Small intestine (tissue), 7 donors: ENCODE measurements around the gene GNPTG. TPM values are rescaled to one million over a fixed set of nuclear protein-coding genes. Genes with fewer than 3 reads are reported as not detected.

Experiments
- DNase-seq, 2 donors: peaks; one replicate each; pipeline versions ENCODE4 v3.0.0 to v3.0.0-alpha.2; 2013
- FAIRE-seq: peaks from 2 replicates; lab custom pipeline; 2012; peaks lifted over from hg19 to GRCh38; lab: Jason Lieb, UNC
- H3K27ac ChIP-seq, 3 donors: one replicate each; pipeline ENCODE4 v1.5.1; 2013; ENCODE audit warnings: low read length in 2 of 3, mild to moderate bottlenecking in 2 of 3, control low read depth in 1 of 3, inconsistent platforms in 1 of 3, low read depth in 1 of 3, moderate library complexity in 1 of 3
- H3K27me3 ChIP-seq, 3 donors: one replicate each; pipeline ENCODE4 v1.6.1; 2013; ENCODE audit warnings: low read length in 3 of 3, inconsistent platforms in 1 of 3; ENCODE audit not compliant: control insufficient read depth in 3 of 3, insufficient read depth in 3 of 3
- H3K36me3 ChIP-seq, 3 donors: one replicate each; pipeline ENCODE4 v1.6.1; 2013; ENCODE audit warnings: low read length in 3 of 3, inconsistent platforms in 1 of 3, low read depth in 1 of 3, mild to moderate bottlenecking in 1 of 3, moderate library complexity in 1 of 3; ENCODE audit not compliant: control insufficient read depth in 3 of 3, insufficient read depth in 2 of 3
- H3K4me1 ChIP-seq, 3 donors: one replicate each; pipeline ENCODE4 v1.6.1; 2013; ENCODE audit warnings: low read length in 2 of 3, inconsistent platforms in 1 of 3, low read depth in 1 of 3, mild to moderate bottlenecking in 1 of 3, moderate library complexity in 1 of 3; ENCODE audit not compliant: control insufficient read depth in 3 of 3, insufficient read depth in 2 of 3
- H3K4me3 ChIP-seq, 3 donors: one replicate each; pipeline ENCODE4 v1.5.1; 2013; ENCODE audit warnings: low read length in 3 of 3, control low read depth in 1 of 3, inconsistent platforms in 1 of 3, low read depth in 1 of 3, mild to moderate bottlenecking in 1 of 3, moderate library complexity in 1 of 3
- H3K9me3 ChIP-seq, 2 donors: one replicate each; pipeline ENCODE4 v1.6.1; 2013; ENCODE audit warnings: low read depth in 1 of 2, low read length in 1 of 2; ENCODE audit not compliant: control insufficient read depth in 2 of 2, insufficient read depth in 1 of 2
- WGBS, 3 donors: extraction: QIAGEN DNeasy Blood & Tissue Kit; methylation state at CpG; one replicate each; pipeline ENCODE4 v1.1.7; 2013; 5-methylcytosine and 5-hydroxymethylcytosine counted together
- polyA plus RNA-seq, 4 donors: library from polyadenylated mRNA; stranded (reverse) in 3 of 4; unstranded in 1 of 4; fragments of 200-250 nt in 3 of 4; fragments of 120-200 nt in 1 of 4; gene quantifications; one replicate each; pipeline versions ENCODE4 v1.2.1 to v1.2.3, GENCODE V29; 2013
- donor health status: healthy with polysubstance abuse.
- donor health status: control.
- donor health status: control.
- donor health status: Bipolar disorder and iron deficiency.
- donor health status: healthy.

The GNPTG gene
- polyA plus RNA-seq, 4 donors, result 34.3 to 84.7 (median 43.9) TPM

DNA sequence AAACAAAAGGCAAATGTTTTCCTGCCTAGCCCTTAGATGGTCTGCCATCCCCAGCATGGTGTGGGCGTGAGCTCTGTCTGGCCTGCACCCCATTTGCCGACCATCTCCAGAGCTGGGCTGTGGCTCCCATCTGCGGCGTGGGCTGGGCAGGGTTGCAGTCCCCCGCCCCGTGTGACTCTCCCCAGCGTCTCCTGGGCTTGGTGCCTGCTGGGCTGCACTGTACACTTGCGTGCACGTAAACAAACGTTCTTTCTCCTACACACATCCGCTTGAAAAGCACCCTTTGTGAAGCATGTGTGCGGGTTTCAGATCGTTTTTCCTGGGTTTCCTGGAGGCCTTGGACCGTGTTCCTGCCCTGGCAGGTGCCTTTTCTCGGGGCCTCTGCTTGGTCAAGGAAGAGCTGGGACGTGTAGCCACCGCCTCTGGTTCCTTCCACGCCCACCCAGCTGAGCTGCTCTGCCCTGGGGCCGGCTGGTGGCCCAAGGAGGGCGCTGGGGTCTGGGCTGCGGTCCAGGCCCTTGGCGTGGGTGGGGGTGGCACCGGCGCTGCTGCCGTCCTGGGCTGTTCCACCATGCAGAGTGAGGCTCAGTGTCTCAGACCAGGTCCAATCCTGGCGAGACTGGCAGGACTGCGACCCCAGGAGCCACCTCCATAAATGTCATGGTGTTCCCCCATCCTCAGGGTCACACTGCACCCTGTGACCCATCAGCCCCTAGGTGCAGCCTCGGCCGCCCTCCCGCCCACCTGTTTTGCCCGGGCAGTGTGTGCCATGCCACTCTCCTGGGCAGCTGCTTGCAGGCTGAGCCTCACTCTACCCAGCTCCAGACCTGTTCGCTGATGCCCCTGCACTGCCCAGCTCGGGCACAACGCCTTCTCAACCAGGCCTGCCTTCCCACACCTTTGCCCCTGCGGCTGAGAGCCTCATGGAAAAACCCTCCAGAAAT, 28.2 kb upstream of the GNPTG start:
- H3K27ac ChIP-seq, result no peak overlapping the region
- H3K4me1 ChIP-seq, result no peaks in the 10 kb centered on the region
- H3K4me3 ChIP-seq, result no peak overlapping the region
- H3K27me3 ChIP-seq, result no peaks in the 10 kb centered on the region
- WGBS, 3 donors, result 86 to 87% (median 87%) methylated on average over 34 to 35 of the region's 35 CpGs
- peaks cover 9 to 84% (median 11%) of the 10 kb centered on the region in 3 donors for H3K36me3 ChIP-seq
- no peaks in the 10 kb centered on the region for H3K9me3 ChIP-seq
- DNase-seq (no peak), FAIRE-seq (no peak)

- no peak for FAIRE-seq
- Histone ChIP-seq H3K36me3 (peaks cover 5 to 76% (median 11%) of the 10 kb centered on the region in 3 donors), H3K27ac (no peak overlapping the region), H3K9me3 (no peaks in the 10 kb centered on the region), H3K4me3 (no peak overlapping the region), H3K4me1 (no peaks in the 10 kb centered on the region), H3K27me3 (no peaks in the 10 kb centered on the region)
- no peak for DNase-seq
- 85 to 89% (median 85%) methylated on average over 21 to 22 of the region's 22 CpGs for WGBS, 3 donors
Observed at GRCh38 chr16:1324286-1324826, 27.4 kb upstream of the GNPTG start.

DNA sequence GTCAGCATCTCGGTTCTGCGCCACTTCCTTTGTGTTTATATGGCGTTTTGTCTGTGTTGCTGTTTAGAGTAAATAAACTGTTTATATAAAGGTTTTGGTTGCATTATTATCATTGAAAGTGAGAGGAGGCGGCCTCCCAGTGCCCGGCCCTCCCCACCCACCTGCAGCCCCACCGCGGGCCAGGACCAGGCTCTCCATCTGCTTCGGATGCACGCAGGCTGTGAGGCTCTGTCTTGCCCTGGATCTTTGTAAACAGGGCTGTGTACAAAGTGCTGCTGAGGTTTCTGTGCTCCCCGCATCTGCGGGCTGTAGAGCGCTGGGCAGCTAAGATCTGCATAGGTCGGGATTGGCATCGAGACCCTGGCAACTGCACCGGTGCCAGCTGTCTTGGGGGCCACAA, 26.5 kb upstream of the GNPTG start:
- H3K9me3 ChIP-seq, result peaks cover 0 to 5% of the 10 kb centered on the region in 2 donors
- H3K4me3 ChIP-seq, result no peak overlapping the region
- no peaks in the 10 kb centered on the region for H3K4me1 ChIP-seq
- H3K27ac ChIP-seq, result no peak overlapping the region
- FAIRE-seq (no peak), DNase-seq (no peak)
- H3K36me3 ChIP-seq, result peaks cover 0 to 67% (median 11%) of the 10 kb centered on the region in 3 donors
- WGBS, 3 donors, result 84 to 90% (median 85%) methylated on average over 15 of the region's 15 CpGs
- no peaks in the 10 kb centered on the region for H3K27me3 ChIP-seq

GRCh38 chr16:1325673-1326371, 25.9 kb upstream of the GNPTG start:
- Histone ChIP-seq H3K4me1 (no peaks in the 10 kb centered on the region), H3K9me3 (peaks cover 3 to 9% of the 10 kb centered on the region in 2 donors), H3K27me3 (peaks cover 0 to 4% (median 0%) of the 10 kb centered on the region in 3 donors), H3K36me3 (peaks cover 0 to 61% (median 8%) of the 10 kb centered on the region in 3 donors), H3K4me3 (no peak overlapping the region), H3K27ac (no peak overlapping the region)
- FAIRE-seq (no peak), DNase-seq (no peak)
- 63 to 71% (median 67%) methylated on average over 19 to 20 of the region's 20 CpGs for WGBS, 3 donors

DNA sequence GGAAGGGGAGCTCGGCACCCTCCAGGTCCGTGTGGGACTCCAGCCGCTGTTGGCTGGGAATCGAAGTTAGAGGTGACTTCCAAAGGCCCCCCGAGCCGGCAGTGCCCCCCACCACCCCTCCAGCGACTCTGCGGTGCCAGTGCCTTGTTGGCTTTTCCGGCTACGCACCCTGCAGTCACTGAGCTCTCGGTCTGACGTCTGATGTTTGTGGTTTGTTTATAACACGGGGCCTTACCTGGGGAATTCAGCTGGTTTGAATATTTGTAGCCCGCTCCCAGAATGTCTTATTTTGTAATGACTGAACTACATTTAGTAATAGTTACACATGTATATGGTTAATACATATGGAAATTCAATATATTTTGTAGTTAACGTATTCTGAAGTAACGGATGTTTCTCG, 25.3 kb upstream of the GNPTG start:
- no peak overlapping the region for H3K27ac ChIP-seq
- peaks cover 0 to 10% (median 0%) of the 10 kb centered on the region in 3 donors for H3K27me3 ChIP-seq
- H3K4me3 ChIP-seq, result no peak overlapping the region
- no peak for FAIRE-seq
- H3K9me3 ChIP-seq, result peaks cover 3 to 9% of the 10 kb centered on the region in 2 donors
- peaks cover 0 to 56% (median 8%) of the 10 kb centered on the region in 3 donors for H3K36me3 ChIP-seq
- H3K4me1 ChIP-seq, result peaks cover 0 to under 1% (median 0%) of the 10 kb centered on the region in 3 donors
- no peak for DNase-seq
- WGBS, 3 donors, result 68 to 79% (median 76%) methylated on average over 17 of the region's 17 CpGs

DNA sequence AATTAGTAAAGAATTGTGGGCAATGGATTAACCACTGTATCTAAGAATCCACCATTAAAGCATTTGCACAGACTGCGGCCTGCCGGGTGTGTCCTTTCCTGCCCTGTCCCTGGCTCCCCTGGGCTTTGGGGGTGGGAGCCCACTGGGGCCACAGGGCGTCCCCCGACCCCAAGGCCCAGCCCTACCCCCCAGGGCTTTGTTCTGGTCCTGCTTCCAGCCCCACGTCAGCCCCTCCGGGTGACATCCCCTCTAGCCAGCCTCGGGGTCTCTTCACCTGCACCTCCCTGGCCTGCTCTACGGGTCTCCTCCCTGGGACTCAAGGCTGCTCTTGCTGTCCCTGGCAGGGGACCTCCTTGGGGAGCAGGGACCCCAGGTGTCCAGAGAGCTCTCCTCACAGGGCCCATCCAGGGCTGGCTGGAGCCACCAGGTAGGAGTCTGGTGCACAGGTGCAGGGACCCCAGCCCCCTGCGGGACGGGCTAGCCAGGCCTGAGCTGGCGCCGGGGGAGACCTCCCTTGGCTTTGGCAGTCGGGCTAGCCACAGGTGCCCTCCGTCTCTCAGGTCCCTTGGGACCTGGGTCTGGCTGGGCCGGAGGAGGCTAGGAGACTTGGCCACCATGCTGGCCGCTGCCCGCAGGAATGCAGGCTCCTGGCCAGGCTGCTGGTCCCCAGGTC, 24.6 kb upstream of the GNPTG start:
- H3K27me3 ChIP-seq, result peaks cover 0 to 17% (median 0%) of the 10 kb centered on the region in 3 donors
- no peak for FAIRE-seq
- no peak overlapping the region for H3K27ac ChIP-seq
- H3K9me3 ChIP-seq, result peaks cover 3 to 9% of the 10 kb centered on the region in 2 donors
- peaks cover 0 to 7% (median 3%) of the 10 kb centered on the region in 3 donors for H3K4me1 ChIP-seq
- DNase-seq, result no peak
- H3K4me3 ChIP-seq, result no peak overlapping the region
- peaks cover 0 to 49% (median 8%) of the 10 kb centered on the region in 3 donors for H3K36me3 ChIP-seq
- WGBS, 3 donors, result 70 to 77% (median 75%) methylated on average over 12 to 17 of the region's 17 CpGs

- peaks cover 3 to 9% of the 10 kb centered on the region in 2 donors for H3K9me3 ChIP-seq
- no peak overlapping the region for H3K4me3 ChIP-seq
- FAIRE-seq (no peak), DNase-seq (no peak)
- 63 to 82% (median 71%) methylated on average over 5 of the region's 5 CpGs for WGBS, 3 donors
- H3K4me1 ChIP-seq, result peaks cover 0 to 12% (median 3%) of the 10 kb centered on the region in 3 donors
- peaks cover 0 to 45% (median 8%) of the 10 kb centered on the region in 3 donors for H3K36me3 ChIP-seq
- H3K27ac ChIP-seq, result no peak overlapping the region
- peaks cover 0 to 22% (median 0%) of the 10 kb centered on the region in 3 donors for H3K27me3 ChIP-seq
Observed at GRCh38 chr16:1327619-1327947, 24.1 kb upstream of the GNPTG start.
